ENCODE measurements around the gene POP4. TPM values are rescaled to one million over a fixed set of nuclear protein-coding genes. Genes with fewer than 3 reads are reported as not detected.
"Not testable (repeated sequence)": the region's sequence is repeated elsewhere in the genome, so short reads cannot be mapped to it uniquely, and the experiment has no call there.

POP4 gene
- total RNA-seq, 1 experiment from 2014 or later = 116 TPM

GRCh38 chr19:29610574-29611271 lies 4.6 kb downstream of the POP4 start:
- peak; percentile 75 for DNase-seq (ENCODE audit: low spot score)

GRCh38 chr19:29612121-29612520 lies 6.0 kb downstream of the POP4 start:
- no peak for DNase-seq (ENCODE audit: low spot score)

GRCh38 chr19:29612801-29613595 lies 6.9 kb downstream of the POP4 start:
- no peak for DNase-seq (ENCODE audit: low spot score)

- DNase-seq (ENCODE audit: low spot score) = no peak
Measured at GRCh38 chr19:29614046-29614445, 8.0 kb downstream of the POP4 start.

- no peak for DNase-seq (ENCODE audit: low spot score)
Measured at GRCh38 chr19:29614780-29615179, 8.7 kb downstream of the POP4 start.

GRCh38 chr19:29615891-29616425 lies 9.9 kb downstream of the POP4 start:
- no peak for DNase-seq (ENCODE audit: low spot score)

GRCh38 chr19:29616541-29616940 lies 10.5 kb downstream of the POP4 start:
- no peak for DNase-seq (ENCODE audit: low spot score)

- DNase-seq (ENCODE audit: low spot score) = no peak
Measured at GRCh38 chr19:29617366-29618266, 11.5 kb downstream of the POP4 start.

GRCh38 chr19:29618434-29618833 lies 12.4 kb downstream of the POP4 start:
- no peak for DNase-seq (ENCODE audit: low spot score)

- no peak for DNase-seq (ENCODE audit: low spot score)
Measured at GRCh38 chr19:29618871-29619270, 12.8 kb downstream of the POP4 start.

- no peak for DNase-seq (ENCODE audit: low spot score)
Measured at GRCh38 chr19:29620931-29621351, 14.9 kb downstream of the POP4 start.

GRCh38 chr19:29622166-29623070 lies 16.3 kb downstream of the POP4 start:
- DNase-seq (ENCODE audit: low spot score) = no peak

- DNase-seq (ENCODE audit: low spot score) = no peak
Measured at GRCh38 chr19:29623726-29624488, 17.8 kb downstream of the POP4 start.

GRCh38 chr19:29624489-29625185 lies 18.6 kb downstream of the POP4 start:
- DNase-seq (ENCODE audit: low spot score) = no peak

GRCh38 chr19:29625186-29625651 lies 19.1 kb downstream of the POP4 start:
- no peak for DNase-seq (ENCODE audit: low spot score)

GRCh38 chr19:29626386-29626785 lies 20.3 kb downstream of the POP4 start:
- DNase-seq (ENCODE audit: low spot score) = no peak

GRCh38 chr19:29626832-29627231 lies 20.7 kb downstream of the POP4 start:
- DNase-seq (ENCODE audit: low spot score) = not testable (repeated sequence)

- DNase-seq (ENCODE audit: low spot score) = no peak
Measured at GRCh38 chr19:29628661-29629385, 22.7 kb downstream of the POP4 start.

Data from H4 (cell line).